Measurements from ENCODE around the gene WDSUB1. TPM values are rescaled to one million over a fixed set of nuclear protein-coding genes. Genes with fewer than 3 reads are reported as not detected.

WDSUB1 gene
- 3.2 and 5.2 TPM in 2 replicates for total RNA-seq

GRCh38 chr2:159285929-159286708 lies at the start of gene WDSUB1:
WDSUB1 (minus strand) TSS chr2:159286703; CDS start chr2:159283069, 3,634 bp downstream.

All from myometrial cell (primary cell).